HG03575 (cell line): Measurements from ENCODE around the gene PPP1R36.

Experiments
- ATAC-seq: cut with Tn5 transposase; IDR thresholded peaks from one replicate; pipeline ENCODE4 v1.9.1; 2021; ENCODE audit not compliant: unreplicated experiment, insufficient number of reproducible peaks, low FRiP score; ENCODE audit errors: extremely low read depth

The PPP1R36 gene

GRCh38 chr14:64549791-64550620 is at the start of gene PPP1R36:
TSS of gene PPP1R36 (plus strand) at chr14:64549961. CDS start at chr14:64549998, 37 bp downstream.
- no peak for ATAC-seq

GRCh38 chr14:64500088-64500487 is 49.7 kb upstream of the PPP1R36 start:
- ATAC-seq, result no peak

GRCh38 chr14:64501411-64502171 is 48.2 kb upstream of the PPP1R36 start:
- ATAC-seq, result no peak

- ATAC-seq, result no peak
Observed at GRCh38 chr14:64502456-64502855, 47.3 kb upstream of the PPP1R36 start.

- no peak for ATAC-seq
Observed at GRCh38 chr14:64502887-64503433, 46.8 kb upstream of the PPP1R36 start.

GRCh38 chr14:64503434-64504309 is 46.1 kb upstream of the PPP1R36 start, which contains the start of gene ZBTB25:
TSS of gene ZBTB25 (minus strand) at chr14:64503838. CDS start at chr14:64490533, 13,305 bp downstream.
- ATAC-seq, result peak; percentile 33

GRCh38 chr14:64504310-64504896 is 45.4 kb upstream of the PPP1R36 start, which contains the start of gene ZBTB1:
TSS of gene ZBTB1 (plus strand) at chr14:64504770. CDS start at chr14:64521505, 16,735 bp downstream.
- no peak for ATAC-seq

GRCh38 chr14:64504897-64505794 is 44.6 kb upstream of the PPP1R36 start:
- ATAC-seq, result no peak

GRCh38 chr14:64506721-64507120 is 43.0 kb upstream of the PPP1R36 start:
- no peak for ATAC-seq

GRCh38 chr14:64507376-64508156 is 42.2 kb upstream of the PPP1R36 start:
- ATAC-seq, result no peak

GRCh38 chr14:64508215-64508776 is 41.5 kb upstream of the PPP1R36 start:
- no peak for ATAC-seq

- ATAC-seq, result no peak
Observed at GRCh38 chr14:64509036-64509435, 40.7 kb upstream of the PPP1R36 start.

- no peak for ATAC-seq
Observed at GRCh38 chr14:64510825-64511671, 38.7 kb upstream of the PPP1R36 start.

- no peak for ATAC-seq
Observed at GRCh38 chr14:64513271-64513670, 36.5 kb upstream of the PPP1R36 start.

GRCh38 chr14:64515053-64515452 is 34.7 kb upstream of the PPP1R36 start:
- no peak for ATAC-seq

GRCh38 chr14:64516969-64517368 is 32.8 kb upstream of the PPP1R36 start:
- no peak for ATAC-seq
